Activated CD4-positive, alpha-beta memory T cell treated with anti-CD3 and anti-CD28 coated beads, Interleukin-2, amount 10 ng/mL, durations not matched to agents 7 days and 5 days (primary cell): Measurements from ENCODE around the gene OMG. TPM values are rescaled to one million over a fixed set of nuclear protein-coding genes. Genes with fewer than 3 reads are reported as not detected.
"Not testable (repeated sequence)": the region's sequence is repeated elsewhere in the genome, so short reads cannot be mapped to it uniquely, and the experiment has no call there.

Experiments used
- CTCF ChIA-PET: fragments of 350-600 bp; sonication (Branson Sonifier 250); formaldehyde crosslinking; loops from one replicate; lab custom pipeline; 2021; ENCODE audit warnings: antibody characterized with exemption, inconsistent platforms; lab: Charles Lee
- POLR2A ChIA-PET: fragments of 350-600 bp; sonication (Branson Sonifier 250); formaldehyde crosslinking; loops from one replicate; lab custom pipeline; 2021; ENCODE audit warnings: antibody characterized with exemption; lab: Charles Lee
- DNase-seq: peaks from one replicate; pipeline ENCODE4 v3.0.0-alpha.2; 2020
- H3K27ac Mint-ChIP-seq: one replicate; pipeline ENCODE4 v1.8.0; 2021; ENCODE audit warnings: mild to moderate bottlenecking, mixed read lengths
- H3K27me3 Mint-ChIP-seq: one replicate; pipeline ENCODE4 v1.8.0; 2021; ENCODE audit warnings: mixed read lengths
- H3K36me3 Mint-ChIP-seq: one replicate; pipeline ENCODE4 v1.8.0; 2021; ENCODE audit warnings: low read depth, mixed read lengths
- H3K4me1 Mint-ChIP-seq: one replicate; pipeline ENCODE4 v1.8.0; 2021; ENCODE audit warnings: mixed read lengths
- H3K4me3 Mint-ChIP-seq: one replicate; pipeline ENCODE4 v1.8.0; 2021; ENCODE audit warnings: mild to moderate bottlenecking, mixed read lengths
- H3K9me3 Mint-ChIP-seq: one replicate; pipeline ENCODE4 v1.8.0; 2021; ENCODE audit warnings: mixed read lengths
- total RNA-seq, 2 experiments: library from RNA; stranded (reverse); gene quantifications; one replicate each; pipeline ENCODE4 v1.2.3, GENCODE V29; 2021

OMG gene
- total RNA-seq, 2 experiments from 2014 or later, result 0.55 to 0.65 TPM

DNA sequence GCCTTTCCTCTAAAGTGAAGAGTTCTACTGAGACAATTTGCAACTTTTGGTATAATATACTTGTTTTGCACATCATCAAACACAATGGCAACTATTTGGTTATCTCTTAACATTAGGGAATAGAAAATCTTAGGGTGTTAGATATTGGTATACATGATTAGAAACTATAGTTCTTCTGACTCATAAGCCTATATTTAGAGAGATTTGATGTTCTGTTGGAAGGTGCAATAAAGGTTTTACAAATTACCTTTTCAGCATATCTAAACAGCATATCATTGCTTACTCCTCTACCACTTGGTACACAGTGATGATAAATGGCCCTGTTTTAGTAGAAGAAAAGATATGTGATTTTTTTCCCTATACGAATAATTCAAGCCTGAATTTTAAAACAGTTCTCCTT lies 10.6 kb upstream of the OMG start:
- peak overlapping the region; percentile 83 for H3K4me3 Mint-ChIP-seq
- no peaks in the 10 kb centered on the region for H3K27me3 Mint-ChIP-seq
- ChIA-PET CTCF (no interaction called here), POLR2A (interaction anchor here (0.8 to 2.9 kb wide), 2 partner anchors 11 to 14 kb away, joined by 4 to 32 read pairs; partner anchors contain the start of gene EVI2A)
- H3K27ac Mint-ChIP-seq, result peak overlapping the region; percentile 25
- peaks cover 46% of the 10 kb centered on the region for H3K4me1 Mint-ChIP-seq
- H3K36me3 Mint-ChIP-seq, result peaks cover 93% of the 10 kb centered on the region
- H3K9me3 Mint-ChIP-seq, result peaks cover 4% of the 10 kb centered on the region
- DNase-seq, result no peak

GRCh38 chr17:31299624-31300023 lies 2.6 kb upstream of the OMG start:
- H3K27ac Mint-ChIP-seq, result no peak overlapping the region

GRCh38 chr17:31296142-31296541 lies 897 bp downstream of the OMG start:
- Mint-ChIP-seq H3K36me3 (peaks cover 3% of the 10 kb centered on the region), H3K9me3 (no peaks in the 10 kb centered on the region), H3K27ac (no peak overlapping the region), H3K4me1 (no peaks in the 10 kb centered on the region), H3K4me3 (no peak overlapping the region), H3K27me3 (no peaks in the 10 kb centered on the region)
- POLR2A ChIA-PET, result no interaction called here
- no peak for DNase-seq
- CTCF ChIA-PET, result no interaction called here

More at GRCh38 chr17:31299624-31300023, 2.6 kb upstream of the OMG start:
- Mint-ChIP-seq H3K27me3 (no peaks in the 10 kb centered on the region), H3K36me3 (peaks cover 31% of the 10 kb centered on the region), H3K9me3 (no peaks in the 10 kb centered on the region), H3K4me3 (no peak overlapping the region), H3K4me1 (peaks cover 2% of the 10 kb centered on the region)
- DNase-seq, result no peak
- CTCF ChIA-PET, result no interaction called here
- POLR2A ChIA-PET, result no interaction called here

GRCh38 chr17:31295489-31295871 lies 1.6 kb downstream of the OMG start:
- peaks cover under 1% of the 10 kb centered on the region for H3K4me1 Mint-ChIP-seq
- no peak overlapping the region for H3K4me3 Mint-ChIP-seq
- no peaks in the 10 kb centered on the region for H3K27me3 Mint-ChIP-seq
- POLR2A ChIA-PET, result no interaction called here
- H3K27ac Mint-ChIP-seq, result no peak overlapping the region
- no peaks in the 10 kb centered on the region for H3K9me3 Mint-ChIP-seq
- DNase-seq, result no peak
- no peaks in the 10 kb centered on the region for H3K36me3 Mint-ChIP-seq
- CTCF ChIA-PET, result no interaction called here

GRCh38 chr17:31294820-31295488 lies 2.1 kb downstream of the OMG start:
- Mint-ChIP-seq H3K36me3 (no peaks in the 10 kb centered on the region), H3K4me1 (peaks cover 3% of the 10 kb centered on the region), H3K27ac (no peak overlapping the region), H3K4me3 (no peak overlapping the region), H3K27me3 (no peaks in the 10 kb centered on the region), H3K9me3 (no peaks in the 10 kb centered on the region)
- CTCF ChIA-PET, result no interaction called here
- DNase-seq, result no peak
- POLR2A ChIA-PET, result no interaction called here

- no peak overlapping the region for H3K27ac Mint-ChIP-seq
- no peaks in the 10 kb centered on the region for H3K9me3 Mint-ChIP-seq
- H3K36me3 Mint-ChIP-seq, result no peaks in the 10 kb centered on the region
- H3K4me3 Mint-ChIP-seq, result no peak overlapping the region
- peaks cover 3% of the 10 kb centered on the region for H3K4me1 Mint-ChIP-seq
- CTCF ChIA-PET, result no interaction called here
- POLR2A ChIA-PET, result no interaction called here
- no peak for DNase-seq
- no peaks in the 10 kb centered on the region for H3K27me3 Mint-ChIP-seq
Measured at GRCh38 chr17:31294231-31294630, 2.8 kb downstream of the OMG start.

DNA sequence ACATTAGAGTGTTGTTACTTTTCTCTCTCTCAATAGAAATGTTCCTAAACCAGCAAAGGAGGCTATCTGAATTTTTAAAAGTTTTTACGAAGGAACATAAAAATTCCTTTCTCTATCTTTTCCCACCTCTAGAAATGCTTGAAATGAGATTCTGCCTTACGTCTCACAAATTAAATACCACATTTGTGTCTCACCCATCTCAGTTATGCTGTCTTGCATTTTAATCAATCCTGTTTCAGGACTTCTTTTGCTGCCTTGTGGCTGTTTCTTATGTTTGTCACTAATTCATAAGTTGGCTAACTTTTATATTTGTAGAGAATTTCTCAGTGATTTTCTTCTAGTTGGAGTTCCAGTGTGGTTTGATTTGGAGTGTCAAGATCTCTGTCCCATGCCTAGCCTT lies 3.5 kb downstream of the OMG start:
- ChIA-PET CTCF (no interaction called here), POLR2A (no interaction called here)
- H3K4me3 Mint-ChIP-seq, result no peak overlapping the region

GRCh38 chr17:31291820-31292219 lies 5.2 kb downstream of the OMG start:
- no peaks in the 10 kb centered on the region for H3K27me3 Mint-ChIP-seq
- ChIA-PET CTCF (no interaction called here), POLR2A (no interaction called here)
- H3K9me3 Mint-ChIP-seq, result no peaks in the 10 kb centered on the region
- no peak overlapping the region for H3K27ac Mint-ChIP-seq
- H3K36me3 Mint-ChIP-seq, result peaks cover 3% of the 10 kb centered on the region
- no peak for DNase-seq
- peaks cover 3% of the 10 kb centered on the region for H3K4me1 Mint-ChIP-seq
- H3K4me3 Mint-ChIP-seq, result no peak overlapping the region

More for the DNA sequence above, 3.5 kb downstream of the OMG start:
- Mint-ChIP-seq H3K9me3 (no peaks in the 10 kb centered on the region), H3K36me3 (no peaks in the 10 kb centered on the region), H3K27me3 (no peaks in the 10 kb centered on the region), H3K4me1 (peaks cover 3% of the 10 kb centered on the region), H3K27ac (no peak overlapping the region)
- no peak for DNase-seq

- Mint-ChIP-seq H3K9me3 (no peaks in the 10 kb centered on the region), H3K4me1 (peaks cover 3% of the 10 kb centered on the region), H3K27me3 (no peaks in the 10 kb centered on the region), H3K36me3 (peaks cover 3% of the 10 kb centered on the region), H3K27ac (no peak overlapping the region), H3K4me3 (no peak overlapping the region)
- DNase-seq, result no peak
- ChIA-PET CTCF (no interaction called here), POLR2A (interaction anchor here (1.3 kb wide), 1 partner anchor 30 kb away, joined by 3 read pairs; no protein-coding TSS in a partner anchor)
Measured at GRCh38 chr17:31289790-31290189, 7.2 kb downstream of the OMG start.

GRCh38 chr17:31287932-31288331 lies 9.1 kb downstream of the OMG start:
- DNase-seq, H3K36me3 Mint-ChIP-seq, POLR2A ChIA-PET, H3K4me3 Mint-ChIP-seq, H3K4me1 Mint-ChIP-seq, H3K27me3 Mint-ChIP-seq, CTCF ChIA-PET, H3K9me3 Mint-ChIP-seq, H3K27ac Mint-ChIP-seq: not testable (repeated sequence)

- peaks cover 6% of the 10 kb centered on the region for H3K36me3 Mint-ChIP-seq
Measured at GRCh38 chr17:31286587-31286986, 10.5 kb downstream of the OMG start.

GRCh38 chr17:31283841-31284240 lies 13.2 kb downstream of the OMG start:
- H3K9me3 Mint-ChIP-seq, result no peaks in the 10 kb centered on the region
- no peak overlapping the region for H3K4me3 Mint-ChIP-seq

More at GRCh38 chr17:31286587-31286986, 10.5 kb downstream of the OMG start:
- no peak for DNase-seq
- ChIA-PET POLR2A (no interaction called here), CTCF (no interaction called here)
- Mint-ChIP-seq H3K27me3 (no peaks in the 10 kb centered on the region), H3K27ac (no peak overlapping the region), H3K4me1 (peaks cover 3% of the 10 kb centered on the region), H3K4me3 (no peak overlapping the region), H3K9me3 (no peaks in the 10 kb centered on the region)

DNA sequence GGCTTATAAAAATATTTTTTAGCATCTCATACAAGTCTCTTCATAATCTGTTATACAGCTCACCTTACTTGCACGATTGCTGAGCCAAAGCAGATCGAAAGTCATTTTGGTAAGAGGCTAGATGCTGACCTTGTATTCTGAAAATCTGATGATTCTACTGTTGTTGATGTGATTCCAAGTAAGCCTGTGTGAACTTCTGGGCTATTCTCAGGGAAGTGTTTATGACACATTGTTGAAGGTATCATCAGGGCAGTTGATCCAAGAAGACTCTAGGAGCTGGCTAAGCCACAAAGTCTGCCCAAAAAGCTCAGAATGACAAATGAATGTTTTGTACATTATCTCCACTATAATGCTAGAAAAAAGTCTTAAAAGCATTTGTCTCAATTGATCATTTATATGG lies 16.0 kb downstream of the OMG start:
- Mint-ChIP-seq H3K9me3 (no peaks in the 10 kb centered on the region), H3K27ac (no peak overlapping the region), H3K27me3 (no peaks in the 10 kb centered on the region), H3K4me3 (no peak overlapping the region), H3K36me3 (peaks cover 10% of the 10 kb centered on the region), H3K4me1 (no peaks in the 10 kb centered on the region)
- DNase-seq, result no peak
- POLR2A ChIA-PET, result no interaction called here
- CTCF ChIA-PET, result interaction anchor here (0.6 kb wide), 1 partner anchor 59 kb away, joined by 3 read pairs; no protein-coding TSS in a partner anchor

More at GRCh38 chr17:31283841-31284240, 13.2 kb downstream of the OMG start:
- no peaks in the 10 kb centered on the region for H3K4me1 Mint-ChIP-seq
- ChIA-PET CTCF (no interaction called here), POLR2A (no interaction called here)
- H3K27me3 Mint-ChIP-seq, result no peaks in the 10 kb centered on the region
- DNase-seq, result no peak
- no peak overlapping the region for H3K27ac Mint-ChIP-seq
- peaks cover 12% of the 10 kb centered on the region for H3K36me3 Mint-ChIP-seq

DNA sequence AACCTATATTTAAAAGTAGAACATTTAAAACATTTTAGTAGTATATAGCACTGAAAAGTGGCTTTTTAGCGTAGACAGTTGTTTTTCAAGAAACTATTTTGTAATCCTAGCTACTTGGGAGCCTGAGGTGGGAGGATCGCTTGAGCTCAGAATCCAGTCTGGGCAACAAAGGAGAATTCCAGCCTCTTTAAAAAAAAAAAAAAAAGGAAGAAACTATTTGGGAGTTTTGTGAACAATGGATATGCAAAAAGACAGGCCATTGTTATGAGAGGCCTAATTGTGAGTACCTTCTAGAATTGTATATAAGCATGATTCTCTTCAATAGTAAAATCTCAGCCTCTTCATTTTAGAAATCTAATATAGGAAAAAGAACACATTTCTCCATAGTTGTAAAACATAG lies 17.6 kb downstream of the OMG start:
- Mint-ChIP-seq H3K4me1 (no peaks in the 10 kb centered on the region), H3K4me3 (no peak overlapping the region), H3K27me3 (no peaks in the 10 kb centered on the region), H3K9me3 (no peaks in the 10 kb centered on the region), H3K27ac (no peak overlapping the region), H3K36me3 (peaks cover 10% of the 10 kb centered on the region)
- DNase-seq, result no peak
- POLR2A ChIA-PET, result no interaction called here
- CTCF ChIA-PET, result interaction anchor here (1.0 kb wide), 1 partner anchor 94 kb away, joined by 5 read pairs; no protein-coding TSS in a partner anchor
